Neural progenitor cell (in vitro differentiated cells): Measurements from ENCODE around the gene FAM83B.

Experiments used
- EZH2 ChIP-seq: fragments of 200-600 bp; sonication (generic); IDR thresholded peaks from 2 replicates; pipeline ENCODE4 v1.6.1; 2017; ENCODE audit warnings: antibody characterized with exemption, mild to moderate bottlenecking, moderate library complexity
- TF ChIP-seq, protein P1 (sequence below): fragments of 200-600 bp; sonication (generic); IDR thresholded peaks from 2 replicates; pipeline ENCODE4 v1.5.1; 2017; ENCODE audit warnings: antibody characterized with exemption, mild to moderate bottlenecking

DNA sequence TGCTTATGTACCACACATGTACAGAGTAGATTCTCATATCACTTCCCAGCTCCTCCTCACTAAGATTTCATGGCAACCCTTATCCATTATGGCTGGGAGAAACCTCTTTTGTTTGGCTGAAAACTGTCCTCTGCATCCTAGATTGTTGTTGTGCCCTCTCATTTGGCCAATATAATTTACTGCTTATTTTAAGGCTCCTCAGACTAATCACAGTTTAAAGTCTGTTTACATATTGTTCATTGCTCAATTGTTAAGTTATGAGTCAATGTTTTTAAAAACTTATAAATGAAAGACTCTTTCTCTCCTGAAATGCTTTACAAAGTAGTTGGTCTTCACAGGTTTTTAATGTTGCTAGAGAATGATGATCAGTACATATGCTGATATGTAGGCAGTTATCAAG, 57.3 kb downstream of the FAM83B start:
- no peak for TF ChIP-seq EZH2
- TF ChIP-seq, protein P1, sequence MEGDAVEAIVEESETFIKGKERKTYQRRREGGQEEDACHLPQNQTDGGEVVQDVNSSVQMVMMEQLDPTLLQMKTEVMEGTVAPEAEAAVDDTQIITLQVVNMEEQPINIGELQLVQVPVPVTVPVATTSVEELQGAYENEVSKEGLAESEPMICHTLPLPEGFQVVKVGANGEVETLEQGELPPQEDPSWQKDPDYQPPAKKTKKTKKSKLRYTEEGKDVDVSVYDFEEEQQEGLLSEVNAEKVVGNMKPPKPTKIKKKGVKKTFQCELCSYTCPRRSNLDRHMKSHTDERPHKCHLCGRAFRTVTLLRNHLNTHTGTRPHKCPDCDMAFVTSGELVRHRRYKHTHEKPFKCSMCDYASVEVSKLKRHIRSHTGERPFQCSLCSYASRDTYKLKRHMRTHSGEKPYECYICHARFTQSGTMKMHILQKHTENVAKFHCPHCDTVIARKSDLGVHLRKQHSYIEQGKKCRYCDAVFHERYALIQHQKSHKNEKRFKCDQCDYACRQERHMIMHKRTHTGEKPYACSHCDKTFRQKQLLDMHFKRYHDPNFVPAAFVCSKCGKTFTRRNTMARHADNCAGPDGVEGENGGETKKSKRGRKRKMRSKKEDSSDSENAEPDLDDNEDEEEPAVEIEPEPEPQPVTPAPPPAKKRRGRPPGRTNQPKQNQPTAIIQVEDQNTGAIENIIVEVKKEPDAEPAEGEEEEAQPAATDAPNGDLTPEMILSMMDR, result no peak
